Kidney epithelial cell (primary cell): ENCODE results near the gene SLC22A2. TPM values are rescaled to one million over a fixed set of nuclear protein-coding genes. Genes with fewer than 3 reads are reported as not detected.

ENCODE experiments used
- DNase-seq: peaks from one replicate; pipeline ENCODE4 v3.0.0-alpha.2; 2010; ENCODE audit warnings: low read depth
- H3K27me3 ChIP-seq: 2 replicates; pipeline ENCODE4 v1.6.0; 2011; ENCODE audit warnings: low read length; ENCODE audit not compliant: control insufficient read depth, insufficient read depth
- H3K36me3 ChIP-seq: 2 replicates; pipeline ENCODE4 v1.5.1; 2011; ENCODE audit warnings: low read length; ENCODE audit not compliant: control insufficient read depth, insufficient read depth
- H3K4me3 ChIP-seq: 2 replicates; pipeline ENCODE4 v1.5.1; 2011; ENCODE audit warnings: low read depth, mild to moderate bottlenecking, control low read depth, low read length
- CTCF ChIP-seq: IDR thresholded peaks from 2 replicates; pipeline ENCODE4 v1.5.1; 2011; ENCODE audit warnings: mild to moderate bottlenecking, moderate library complexity, low read length, control low read depth, inconsistent platforms; ENCODE audit not compliant: insufficient read depth, poor library complexity, severe bottlenecking
- total RNA-seq: library from RNA; depleted of rRNA; stranded (reverse); fragments of >200 nt; gene quantifications from 2 replicates; pipeline ENCODE4 v1.2.3, GENCODE V29; 2015

SLC22A2 gene
- total RNA-seq, 1 donor from 2014 or later = 0.04 TPM

- no peak overlapping the region for H3K4me3 ChIP-seq
Observed at GRCh38 chr6:160259143-160259425, 463 bp upstream of the SLC22A2 start.

GRCh38 chr6:160256445-160256844 lies 2.2 kb downstream of the SLC22A2 start:
- Histone ChIP-seq H3K27me3 (no peaks in the 10 kb centered on the region), H3K36me3 (no peaks in the 10 kb centered on the region), H3K4me3 (no peak overlapping the region)
- TF ChIP-seq CTCF = no peak
- DNase-seq = no peak

More at GRCh38 chr6:160259143-160259425, 463 bp upstream of the SLC22A2 start:
- TF ChIP-seq CTCF = no peak
- H3K36me3 ChIP-seq = no peaks in the 10 kb centered on the region
- no peaks in the 10 kb centered on the region for H3K27me3 ChIP-seq
- no peak for DNase-seq

GRCh38 chr6:160254467-160255312 lies 3.9 kb downstream of the SLC22A2 start:
- no peaks in the 10 kb centered on the region for H3K27me3 ChIP-seq
- no peak overlapping the region for H3K4me3 ChIP-seq
- H3K36me3 ChIP-seq = no peaks in the 10 kb centered on the region
- DNase-seq = peak; percentile 94
- TF ChIP-seq CTCF = peak; percentile 29

GRCh38 chr6:160253714-160254113 lies 4.9 kb downstream of the SLC22A2 start:
- no peak overlapping the region for H3K4me3 ChIP-seq
- DNase-seq = no peak
- no peak for TF ChIP-seq CTCF
- H3K27me3 ChIP-seq = no peaks in the 10 kb centered on the region
- no peaks in the 10 kb centered on the region for H3K36me3 ChIP-seq

GRCh38 chr6:160253292-160253691 lies 5.3 kb downstream of the SLC22A2 start:
- Histone ChIP-seq H3K36me3 (no peaks in the 10 kb centered on the region), H3K27me3 (no peaks in the 10 kb centered on the region), H3K4me3 (no peak overlapping the region)
- DNase-seq = no peak
- no peak for TF ChIP-seq CTCF
